ENCODE measurements around the gene DDX25.
A peak's percentile ranks its signal among the peaks of the same experiment; 100 is the strongest.

Gene DDX25

DNA sequence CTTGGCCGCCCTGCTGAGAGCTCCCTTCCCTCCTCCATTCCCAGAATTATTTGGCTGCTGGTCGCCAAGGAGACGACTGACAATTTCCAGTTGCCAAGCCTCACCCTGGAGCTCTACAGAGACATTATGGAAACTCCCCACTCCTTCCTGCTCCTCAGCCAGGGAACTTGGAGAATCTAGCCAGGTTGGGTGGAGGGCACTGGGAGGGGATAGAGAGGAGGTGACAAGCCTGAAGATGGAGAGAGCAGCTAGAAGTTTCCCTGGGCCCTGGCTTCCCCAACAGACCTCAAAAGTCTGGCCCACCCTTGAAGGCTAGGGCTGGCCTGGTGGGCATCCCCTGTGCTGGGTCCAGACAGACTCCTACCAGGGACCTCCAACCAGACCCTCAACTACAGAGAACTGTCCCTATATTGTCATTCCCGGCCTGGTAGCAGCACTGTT is 34.8 kb downstream of the DDX25 start:
- no peak for DNase-seq

DNA sequence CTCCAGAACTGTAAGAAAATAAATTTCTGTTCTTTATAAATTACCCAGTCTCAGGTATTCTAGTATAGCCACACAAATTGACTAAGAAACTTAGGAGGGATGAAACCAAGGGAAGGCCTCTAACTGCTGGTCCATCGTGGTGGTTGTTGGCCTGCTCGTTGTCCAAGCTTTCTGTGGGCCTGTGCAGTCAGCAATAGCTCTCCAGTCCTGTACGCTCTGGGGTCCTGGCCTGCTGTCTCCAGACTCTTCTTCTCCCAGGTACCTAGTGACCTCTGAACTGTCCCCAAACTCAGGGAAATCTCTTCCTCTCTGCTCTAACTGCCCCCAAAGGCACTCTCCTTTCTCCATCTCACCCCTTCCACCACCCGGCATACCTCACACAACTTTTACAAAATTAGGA is 35.8 kb downstream of the DDX25 start:
- DNase-seq = no peak

DNA sequence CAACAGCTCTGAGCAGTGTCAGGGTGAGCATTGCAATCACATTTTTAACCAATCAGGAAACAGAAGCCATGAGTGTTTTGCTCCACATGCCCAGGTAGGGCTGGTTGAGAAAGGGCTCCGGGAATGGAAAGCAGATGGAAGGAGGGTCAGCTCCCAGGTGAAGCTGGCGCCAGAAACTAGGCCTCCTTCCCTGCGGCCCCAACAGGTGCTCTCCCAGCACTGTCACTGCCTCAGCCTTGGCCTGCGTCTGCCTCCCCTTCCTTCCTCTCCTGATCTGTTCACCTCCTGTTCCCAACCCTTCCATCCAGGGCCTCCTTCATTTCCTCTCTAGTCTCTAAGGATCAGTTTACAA is 36.9 kb downstream of the DDX25 start:
- DNase-seq = no peak

DNA sequence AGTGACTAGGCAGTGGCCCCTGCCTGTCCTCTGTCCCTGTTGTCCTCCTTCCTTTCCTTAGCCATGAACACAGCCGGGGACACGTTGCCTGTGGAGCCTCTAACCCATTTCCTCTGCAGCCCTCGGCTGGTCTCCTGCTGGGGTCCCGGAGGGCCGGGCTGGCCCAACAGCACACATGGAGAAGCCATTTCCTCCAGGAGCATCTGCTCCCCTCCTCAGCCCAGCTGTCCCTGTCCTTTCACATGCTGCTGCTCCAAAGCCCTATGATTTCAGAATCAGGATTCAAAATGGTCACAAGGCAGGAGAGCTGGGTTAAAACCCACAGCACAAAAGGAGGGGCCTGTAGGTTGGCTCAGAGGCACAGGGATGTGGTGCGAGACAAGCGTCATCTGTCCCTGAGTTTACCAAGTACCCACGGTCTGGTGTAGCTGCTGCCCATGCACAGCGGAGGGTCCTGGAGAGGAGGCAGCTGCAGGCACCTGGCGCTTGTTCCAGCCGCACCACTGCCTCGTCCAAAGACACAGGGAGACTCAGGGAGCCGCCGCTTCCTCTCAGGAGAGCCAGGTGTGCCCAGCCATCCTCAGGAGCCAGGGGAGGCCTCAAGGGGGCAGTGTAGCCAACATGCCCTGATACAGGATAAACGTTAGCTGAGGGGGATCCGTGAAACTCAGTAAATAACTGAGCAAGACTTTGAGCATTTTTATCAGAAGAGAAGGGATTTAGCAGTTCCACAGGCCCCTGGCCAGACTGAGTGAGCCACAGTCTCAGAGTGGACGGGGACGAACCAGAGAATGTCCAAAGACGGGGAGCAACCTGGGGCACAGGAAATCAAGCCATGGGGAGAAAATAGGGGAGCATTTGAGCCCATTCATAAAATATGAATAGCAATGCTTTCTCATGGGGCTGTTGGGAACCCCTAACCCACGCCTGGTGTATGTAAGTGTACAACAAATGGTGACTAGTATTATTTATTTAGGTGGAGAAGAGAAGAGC is 37.6 kb downstream of the DDX25 start:
- peak; percentile 30 for DNase-seq

DNA sequence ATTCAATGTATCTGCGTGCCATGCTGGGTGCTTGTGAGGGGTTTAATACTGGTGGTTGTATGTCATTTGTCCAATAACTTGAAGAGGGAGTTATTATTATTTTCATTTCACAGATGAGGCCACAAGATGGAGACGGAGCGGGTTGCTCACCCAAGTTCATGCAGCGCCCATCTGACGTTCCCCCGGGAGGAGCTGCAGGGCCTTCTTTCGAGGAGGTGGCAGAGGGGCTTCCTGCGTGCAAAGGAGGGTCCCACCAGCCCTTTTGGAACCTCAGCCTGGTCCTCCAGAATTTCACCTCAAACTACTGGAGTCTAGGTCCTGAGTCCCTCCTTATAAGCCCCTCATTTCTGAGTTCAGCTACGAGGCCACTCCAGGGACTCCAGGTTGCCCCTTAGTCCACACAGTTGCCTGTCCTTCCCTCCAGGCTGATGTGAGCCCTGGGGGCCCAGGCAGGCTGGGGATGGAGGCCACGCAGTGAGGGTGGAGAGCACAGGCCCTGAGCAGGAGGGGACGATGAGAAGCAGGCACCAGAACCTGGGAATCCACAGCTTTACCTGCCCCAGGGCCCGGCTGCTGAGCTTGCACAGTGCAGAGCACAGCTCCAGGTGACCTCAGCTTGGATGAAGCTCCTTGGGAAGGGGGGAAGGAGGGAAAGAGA is 38.6 kb downstream of the DDX25 start:
- DNase-seq = no peak

DNA sequence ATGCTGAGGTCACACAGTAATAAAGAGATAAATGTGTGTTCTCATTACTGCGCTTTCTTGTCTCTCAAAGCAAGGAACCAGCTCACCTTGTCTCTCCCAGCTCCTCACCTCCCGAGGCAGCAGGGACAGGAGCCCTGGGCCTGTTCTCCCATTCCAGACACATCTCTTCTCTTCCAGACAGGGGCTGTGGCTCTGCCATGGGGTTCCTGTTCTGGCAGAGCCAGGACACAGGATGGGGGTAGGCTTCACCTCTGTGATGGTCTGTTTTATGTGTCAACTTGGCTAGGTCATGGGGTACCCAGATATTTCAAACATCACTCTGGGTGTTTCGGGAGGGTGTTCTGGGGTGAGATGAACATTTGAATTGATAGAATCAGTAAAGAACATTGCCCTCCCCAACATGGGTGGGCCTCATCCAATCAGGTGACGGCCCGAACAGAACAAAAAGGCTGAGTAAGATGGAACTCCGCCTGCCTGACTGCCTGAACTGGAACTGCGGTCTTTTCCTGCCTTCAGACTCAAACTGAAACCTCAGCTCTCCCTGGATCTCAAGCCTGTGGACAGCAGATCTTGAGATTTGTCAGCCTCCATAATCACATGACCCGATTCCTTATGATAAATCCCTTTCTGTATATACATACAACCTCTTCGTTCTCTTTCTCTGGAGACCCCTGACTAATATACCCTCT is 39.5 kb downstream of the DDX25 start:
- no peak for DNase-seq

DNA sequence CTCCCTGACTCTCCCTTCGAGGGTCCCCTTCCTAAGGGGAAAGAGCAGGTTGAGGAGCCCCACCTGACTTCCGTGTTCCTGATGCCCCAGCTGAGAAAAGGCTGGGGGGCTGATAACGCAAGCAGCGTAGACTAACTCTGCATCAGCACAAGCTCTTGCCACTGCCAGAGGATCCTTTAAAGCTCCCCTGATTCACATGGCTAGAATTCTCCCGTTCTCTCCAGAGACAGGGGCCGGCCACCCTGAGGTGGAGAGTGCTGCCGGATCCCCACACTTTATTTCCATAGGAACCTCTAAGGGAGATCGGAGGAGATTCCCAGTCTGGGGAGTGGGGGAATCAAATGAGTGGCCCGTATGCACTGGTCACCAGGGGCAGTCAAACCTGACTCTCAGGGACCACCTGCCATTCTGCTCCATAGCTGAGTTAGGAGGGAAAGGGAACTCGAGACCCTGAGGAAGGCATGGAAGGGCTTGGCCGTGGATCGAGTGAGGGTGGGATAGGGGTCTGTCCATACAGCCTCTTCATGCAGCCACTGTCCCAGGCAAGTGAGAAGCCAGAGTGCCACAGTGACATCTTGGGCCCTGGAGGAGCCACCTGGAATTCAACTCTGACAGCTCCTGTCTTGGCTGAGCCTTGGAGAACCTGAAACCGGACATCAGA is 40.2 kb downstream of the DDX25 start:
- no peak for DNase-seq

DNA sequence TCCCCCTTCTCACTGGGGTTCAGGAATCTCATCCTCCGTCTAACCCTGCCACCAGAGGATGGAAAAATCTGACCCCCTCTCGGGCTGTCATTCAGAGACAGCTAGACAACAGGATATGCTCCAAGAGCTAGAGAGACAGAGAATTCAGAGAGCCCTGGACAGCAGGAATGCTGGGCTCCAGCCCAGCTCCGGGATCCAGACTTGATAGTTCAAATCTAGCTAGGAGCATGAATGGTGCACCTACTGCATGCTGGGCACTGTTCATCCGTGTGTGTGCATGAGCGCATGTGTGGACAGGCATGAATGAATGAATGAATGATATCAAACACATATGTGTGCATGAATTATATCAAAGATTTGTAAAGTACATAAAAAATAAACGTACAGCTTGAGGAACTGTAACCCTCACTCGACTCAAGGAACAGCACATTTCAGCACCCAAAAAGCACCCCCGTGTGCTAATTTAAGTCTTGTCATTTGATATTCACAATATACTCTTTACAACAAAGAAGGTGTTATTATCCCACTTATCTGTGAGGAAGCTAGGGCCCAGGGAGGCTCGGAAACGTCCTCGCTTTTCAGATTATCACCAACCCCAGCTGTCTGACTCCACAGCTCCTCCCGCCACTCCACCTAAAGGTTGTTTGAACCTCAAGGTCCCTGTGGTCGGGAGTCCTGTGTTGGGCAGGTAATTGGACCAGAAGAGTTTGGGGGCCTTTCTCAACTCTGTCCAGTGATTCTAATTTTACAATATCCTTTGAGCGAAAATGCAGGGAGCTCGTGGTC is 40.9 kb downstream of the DDX25 start:
- DNase-seq = no peak

DNA sequence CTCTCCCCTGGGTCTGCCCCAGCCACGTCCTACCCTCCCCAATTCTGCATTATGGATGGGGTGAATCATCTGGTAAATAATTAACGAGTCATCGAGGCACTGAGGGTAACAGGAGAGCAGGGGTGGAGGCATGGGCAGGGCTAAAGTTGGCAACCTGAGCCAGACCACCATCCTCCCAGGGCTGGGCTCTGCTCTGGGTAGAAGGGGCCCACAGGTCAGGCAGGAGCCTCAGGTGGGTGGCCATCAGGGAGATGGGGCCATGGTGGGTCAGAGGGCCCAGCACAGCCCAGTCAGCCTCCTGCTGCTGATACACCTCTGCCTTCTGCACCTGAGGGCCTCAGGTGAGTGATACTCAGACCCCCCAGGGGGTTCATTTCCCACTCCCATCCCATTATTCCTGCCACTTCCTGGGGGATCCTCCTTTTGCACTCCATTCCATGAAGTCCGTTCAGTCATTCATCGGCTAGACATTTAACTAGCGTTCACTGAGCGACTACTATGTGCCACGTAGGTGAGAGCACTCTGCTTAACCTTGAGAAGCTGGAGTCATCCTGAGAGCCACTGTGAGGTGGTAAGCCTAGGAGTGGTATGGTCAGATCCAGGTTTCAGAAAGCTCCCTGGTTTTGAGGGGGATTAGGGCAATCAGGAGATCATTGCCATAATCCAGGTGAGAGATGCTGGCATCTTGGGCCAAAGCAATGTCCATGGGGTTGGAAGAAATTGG is 41.7 kb downstream of the DDX25 start, which contains the start of gene VSIG10L2:
Gene VSIG10L2, plus strand, starts transcription at position 248 of the 724 bp plus-strand sequence. Its CDS starts 12 bp downstream, at position 260.
- no peak for DNase-seq

DNA sequence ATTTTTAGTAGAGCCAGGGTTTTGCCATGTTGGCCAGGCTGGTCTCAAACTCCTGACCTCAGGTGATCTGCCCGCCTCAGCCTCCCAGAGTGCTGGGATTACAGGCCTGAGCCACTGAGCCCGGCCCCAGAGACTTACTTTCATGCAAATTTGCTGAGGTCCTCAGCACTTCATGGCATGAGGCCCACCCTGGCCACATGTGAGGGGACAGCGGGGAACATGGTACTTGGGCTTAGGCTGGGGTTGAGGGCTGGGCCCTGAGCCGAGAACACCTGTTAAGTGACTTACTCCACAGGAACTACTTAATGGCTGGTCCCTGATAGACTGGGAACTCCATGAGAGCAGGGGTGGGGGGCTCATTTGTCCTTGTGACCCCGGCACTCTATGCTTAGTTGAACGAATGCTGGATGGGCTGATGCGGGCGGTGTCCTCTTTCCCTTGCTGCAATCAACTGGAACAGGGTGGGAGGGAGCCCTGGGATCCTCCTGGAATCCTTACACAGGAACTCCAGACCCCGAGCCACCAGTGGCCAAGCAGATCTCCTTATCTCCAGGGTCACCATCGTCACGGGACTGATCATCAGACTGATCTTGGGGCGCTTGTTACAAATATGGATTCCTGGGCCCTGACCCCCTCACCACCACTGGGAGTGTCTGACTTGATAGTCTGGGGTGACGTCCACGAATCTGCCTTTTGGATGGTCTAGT is 42.6 kb downstream of the DDX25 start:
- DNase-seq = no peak

DNA sequence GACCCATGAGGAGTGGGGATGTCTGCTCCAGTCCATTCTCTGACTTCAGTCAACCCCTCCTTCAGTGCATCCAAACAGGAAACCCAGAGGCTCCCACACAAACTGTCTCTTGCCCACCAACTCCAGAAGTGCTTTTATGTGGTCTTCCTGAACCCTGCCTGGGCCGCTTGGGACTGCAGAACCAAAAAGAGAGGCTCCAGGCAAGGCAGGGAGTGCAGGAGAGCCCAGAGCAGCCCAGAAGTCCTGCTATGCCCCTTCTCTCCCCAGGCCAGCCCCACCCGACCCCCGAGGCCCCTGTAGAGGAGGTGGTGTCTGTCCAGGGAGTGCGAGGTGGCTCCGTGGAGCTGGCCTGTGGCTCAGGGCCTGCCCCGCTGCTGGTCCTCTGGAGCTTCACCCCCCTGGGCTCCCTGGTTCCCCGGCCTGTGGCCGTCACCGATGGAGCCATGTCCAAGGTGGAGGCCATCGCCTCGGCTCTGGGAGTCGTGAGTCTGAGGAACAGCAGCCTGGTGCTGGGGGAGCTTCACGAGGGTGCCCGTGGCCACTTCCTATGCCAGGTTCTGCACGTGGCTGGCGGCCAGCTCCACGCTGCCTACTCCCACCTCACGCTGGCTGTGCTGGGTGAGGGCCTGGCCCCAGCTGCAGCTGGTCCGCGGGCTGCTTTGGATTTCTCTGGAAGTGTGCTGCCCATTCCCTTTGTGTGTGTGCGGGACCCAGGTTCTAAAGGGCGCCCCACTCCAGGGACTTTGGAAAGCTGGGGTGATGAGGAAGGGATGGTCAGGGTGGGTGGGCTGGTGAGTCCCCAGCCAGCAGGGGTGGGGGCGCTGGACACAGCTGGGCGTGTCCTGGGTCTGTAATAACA is 43.3 kb downstream of the DDX25 start:
- no peak for DNase-seq

DNA sequence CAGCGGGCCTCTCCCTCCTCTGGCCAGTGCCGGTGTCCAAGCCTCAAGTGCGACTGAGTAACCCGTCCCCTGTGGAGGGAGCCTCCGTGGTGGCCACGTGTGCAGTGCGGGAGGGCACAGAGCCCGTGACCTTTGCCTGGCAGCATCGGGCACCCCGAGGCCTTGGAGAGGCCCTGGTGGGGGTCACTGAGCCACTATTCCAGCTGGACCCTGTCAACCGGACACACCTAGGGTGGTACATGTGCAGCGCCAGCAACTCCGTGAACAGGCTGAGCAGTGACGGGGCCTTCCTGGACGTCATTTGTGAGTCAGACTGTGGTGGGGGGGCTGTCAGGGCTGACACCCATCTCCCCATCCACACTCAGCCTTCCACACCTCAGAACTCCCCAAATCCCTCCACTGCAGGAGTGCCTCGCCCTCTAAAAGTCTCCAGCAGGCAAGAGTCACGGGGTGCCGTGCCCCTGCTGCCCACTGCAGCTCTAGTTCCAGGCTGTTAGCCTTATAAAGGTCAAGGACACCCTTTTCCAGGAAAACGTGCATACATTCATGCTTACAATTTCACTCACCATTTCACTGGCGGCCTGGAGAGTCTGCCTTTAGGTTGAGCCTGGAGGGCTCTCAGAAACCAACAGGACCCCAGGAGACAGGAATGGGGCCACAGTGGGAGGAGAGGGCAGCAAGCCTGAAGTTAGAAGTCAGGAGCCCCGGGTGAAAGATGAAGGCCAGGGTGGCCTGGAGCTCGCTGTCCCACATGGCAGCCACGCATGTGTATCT is 44.2 kb downstream of the DDX25 start:
- no peak for DNase-seq

DNA sequence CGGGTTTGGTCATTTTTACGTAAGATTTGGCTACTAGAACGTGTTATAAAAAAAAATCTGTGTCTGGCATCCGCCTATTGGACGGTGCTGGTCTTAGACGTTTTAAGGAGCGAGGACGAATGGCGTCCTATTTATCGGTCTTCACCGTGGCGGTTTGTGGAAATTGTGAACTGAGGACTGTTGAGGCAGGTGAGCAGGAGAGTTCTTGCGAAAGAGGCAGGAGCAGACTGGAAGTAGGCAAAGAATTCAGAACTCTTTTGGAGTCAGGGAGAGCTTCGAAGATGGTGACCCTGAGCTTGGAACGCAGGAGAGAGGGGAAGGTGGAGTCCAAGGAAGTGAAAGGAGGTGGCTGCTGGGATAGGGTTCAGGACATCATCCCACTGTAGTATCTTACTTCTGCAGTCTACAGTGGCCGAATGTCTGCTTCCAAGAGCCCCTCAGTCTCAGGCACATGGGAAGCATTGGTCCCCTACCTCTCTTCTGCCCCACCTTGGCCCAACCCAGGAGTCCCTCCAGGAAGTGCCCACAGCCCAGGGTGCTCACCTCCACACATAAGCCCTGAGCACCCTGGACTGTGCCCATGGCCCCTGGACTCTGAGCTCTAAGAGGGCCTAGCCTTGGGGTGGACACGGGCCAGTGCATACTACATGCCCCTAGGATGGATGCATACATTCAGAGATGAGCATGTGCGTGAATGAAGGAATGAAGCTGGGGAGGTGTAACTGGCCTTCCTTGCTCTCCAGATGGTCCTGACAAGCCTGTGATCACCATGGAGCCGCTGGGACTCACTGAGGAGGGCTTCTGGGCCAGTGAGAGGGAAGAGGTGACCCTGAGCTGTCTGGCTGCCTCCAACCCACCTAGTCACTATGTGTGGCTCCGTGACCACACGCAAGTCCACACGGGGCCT is 45.2 kb downstream of the DDX25 start:
- DNase-seq = no peak

DNA sequence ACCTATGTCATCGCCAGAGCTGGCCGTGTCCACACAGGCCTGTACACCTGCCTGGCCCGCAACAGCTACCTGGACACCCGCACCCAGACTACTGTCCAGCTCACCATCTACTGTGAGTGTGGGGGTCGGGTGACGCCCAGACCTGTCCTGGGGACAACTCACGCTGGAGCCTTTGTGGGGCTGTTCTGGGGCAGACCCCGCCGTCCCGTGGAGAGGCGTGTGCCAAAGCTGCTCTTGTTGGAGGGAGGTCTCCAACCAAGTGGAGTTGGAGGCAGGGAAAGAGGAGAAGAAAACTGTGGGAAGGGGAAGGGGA is 45.8 kb downstream of the DDX25 start:
- no peak for DNase-seq

DNA sequence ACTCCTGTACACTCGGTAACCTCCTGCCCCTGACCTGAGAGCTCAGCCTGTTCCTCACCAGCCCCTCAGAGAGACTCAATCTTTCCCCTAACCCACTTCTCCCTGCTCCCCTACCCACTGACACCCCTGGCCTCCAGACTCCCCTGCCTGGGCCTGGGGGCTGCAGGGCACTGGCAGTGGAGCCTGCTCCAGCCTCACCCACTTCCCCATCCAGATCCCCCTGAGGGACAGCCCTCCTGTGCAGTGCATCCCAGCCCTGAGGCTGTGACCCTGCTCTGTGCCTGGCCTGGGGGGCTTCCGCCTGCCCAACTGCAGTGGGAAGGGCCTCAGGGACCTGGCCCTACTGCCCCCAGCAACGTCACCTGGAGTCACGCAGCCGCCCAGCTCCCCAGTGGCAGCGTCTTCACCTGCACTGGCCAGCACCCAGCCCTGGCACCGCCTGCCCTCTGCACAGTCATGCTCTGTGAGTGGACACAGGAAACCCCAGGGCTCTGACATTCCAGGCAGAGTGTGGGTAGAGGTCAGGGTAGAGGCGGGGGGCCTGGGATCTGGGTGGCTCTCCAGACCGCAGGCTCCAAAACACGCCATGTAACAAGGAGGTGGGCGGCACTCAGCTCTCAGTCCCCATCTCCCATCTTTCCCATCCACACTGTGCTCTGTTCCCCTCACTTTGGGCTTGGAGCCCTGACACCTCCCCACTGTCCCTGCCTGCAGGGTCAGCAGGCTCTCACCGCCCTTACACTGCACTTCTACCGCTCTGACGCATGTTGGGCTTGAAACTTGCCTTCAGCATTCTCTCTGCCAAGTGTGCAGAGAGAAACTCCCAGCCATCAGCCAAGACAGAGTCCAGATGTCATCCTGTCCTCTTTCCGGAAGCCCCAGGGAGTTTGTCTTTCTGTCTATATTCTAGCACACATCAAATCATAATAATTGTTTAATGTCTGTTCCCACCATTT is 46.7 kb downstream of the DDX25 start:
- DNase-seq = no peak

DNA sequence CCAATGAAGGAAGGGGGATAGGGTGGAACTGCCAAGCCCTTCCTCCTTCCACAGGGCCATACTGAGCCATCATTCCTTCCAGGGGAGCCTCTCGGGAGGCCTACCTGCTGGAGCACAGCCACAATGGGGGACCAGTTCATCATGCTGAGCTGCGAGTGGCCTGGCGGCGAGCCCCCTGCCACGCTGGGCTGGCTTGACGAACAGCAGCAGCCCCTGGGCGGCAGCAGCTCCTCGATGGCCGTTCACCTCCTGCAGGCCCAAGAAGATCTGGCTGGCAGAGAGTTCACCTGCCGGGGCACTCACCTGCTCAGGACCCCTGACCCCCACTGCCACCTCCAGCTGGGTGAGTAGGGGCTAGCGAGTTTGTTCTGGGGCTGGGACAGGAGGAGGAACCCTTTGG is 47.4 kb downstream of the DDX25 start:
- DNase-seq = no peak

DNA sequence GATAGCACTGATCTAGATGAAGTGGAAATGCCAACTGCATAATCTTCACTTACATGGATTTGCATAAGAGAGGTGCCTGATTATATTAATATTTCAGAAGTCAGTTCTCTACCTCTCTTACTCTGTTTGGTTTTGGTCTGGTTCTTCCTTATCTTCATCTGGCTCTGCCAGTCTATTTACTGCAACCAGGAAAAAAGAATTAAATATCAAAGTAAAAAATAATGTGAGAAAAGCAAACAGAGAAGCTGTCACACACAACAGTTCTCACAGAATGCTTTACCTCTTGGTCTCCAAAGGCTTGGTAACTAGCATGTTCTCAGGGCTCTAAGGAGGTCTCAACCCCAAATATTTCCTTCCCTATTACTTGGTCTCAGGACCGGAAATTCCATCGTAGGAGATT is 48.3 kb downstream of the DDX25 start:
- DNase-seq = no peak
